Vagina (tissue), 2 donors: ENCODE results near the gene KMT2C.

ENCODE experiments used
- POLR2A ChIP-seq, 2 donors: fragments of 450-650 bp; IDR thresholded peaks; one replicate each; pipeline ENCODE4 v1.6.1; 2017; ENCODE audit warnings: antibody characterized with exemption in 2 of 2, mild to moderate bottlenecking in 2 of 2, moderate library complexity in 2 of 2
- POLR2AphosphoS5 ChIP-seq, 2 donors: sonication (generic); formaldehyde crosslinking; IDR thresholded peaks; one replicate each; pipeline ENCODE4 v1.9.0; 2017; ENCODE audit warnings: antibody characterized with exemption in 2 of 2, mild to moderate bottlenecking in 2 of 2, low read depth in 1 of 2; ENCODE audit not compliant: insufficient read depth in 1 of 2
- TF ChIP-seq, protein P1 (sequence below), 3 experiments: fragments of 450-650 bp in 2 of 3; fragments of 200-600 bp in 1 of 3; sonication (generic) in 1 of 3; IDR thresholded peaks; one replicate each; pipeline ENCODE4 v1.5.1; 2017 to 2019; ENCODE audit warnings: antibody characterized with exemption in 3 of 3, mild to moderate bottlenecking in 2 of 3, moderate library complexity in 2 of 3

DNA sequence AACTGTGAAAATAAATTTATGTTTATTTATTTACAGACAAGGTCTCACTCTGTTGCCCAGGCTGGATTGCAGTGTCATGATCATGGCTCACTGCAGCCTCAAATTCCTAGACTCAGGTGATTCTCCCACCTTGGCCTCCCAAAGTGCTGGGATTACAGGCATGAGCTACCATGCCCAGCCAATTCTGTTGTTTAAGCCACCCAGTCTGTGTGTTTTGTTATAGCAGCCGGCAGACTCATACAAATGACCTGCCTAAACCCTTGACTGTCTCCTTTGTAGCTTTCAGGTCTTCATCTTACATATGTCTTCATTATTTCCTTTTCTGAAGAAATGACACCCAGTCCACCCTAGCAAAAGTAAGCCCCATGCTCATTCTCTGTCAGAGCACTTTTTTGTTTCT, 43.8 kb upstream of the KMT2C start:
- TF ChIP-seq POLR2AphosphoS5 (IDR thresholded peaks at IDR 0.05; ENCODE audit: insufficient read depth in 1 of 2, low read depth in 1 of 2) (no peak), POLR2A (IDR thresholded peaks at IDR 0.05) (no peak)
- TF ChIP-seq, protein P1, sequence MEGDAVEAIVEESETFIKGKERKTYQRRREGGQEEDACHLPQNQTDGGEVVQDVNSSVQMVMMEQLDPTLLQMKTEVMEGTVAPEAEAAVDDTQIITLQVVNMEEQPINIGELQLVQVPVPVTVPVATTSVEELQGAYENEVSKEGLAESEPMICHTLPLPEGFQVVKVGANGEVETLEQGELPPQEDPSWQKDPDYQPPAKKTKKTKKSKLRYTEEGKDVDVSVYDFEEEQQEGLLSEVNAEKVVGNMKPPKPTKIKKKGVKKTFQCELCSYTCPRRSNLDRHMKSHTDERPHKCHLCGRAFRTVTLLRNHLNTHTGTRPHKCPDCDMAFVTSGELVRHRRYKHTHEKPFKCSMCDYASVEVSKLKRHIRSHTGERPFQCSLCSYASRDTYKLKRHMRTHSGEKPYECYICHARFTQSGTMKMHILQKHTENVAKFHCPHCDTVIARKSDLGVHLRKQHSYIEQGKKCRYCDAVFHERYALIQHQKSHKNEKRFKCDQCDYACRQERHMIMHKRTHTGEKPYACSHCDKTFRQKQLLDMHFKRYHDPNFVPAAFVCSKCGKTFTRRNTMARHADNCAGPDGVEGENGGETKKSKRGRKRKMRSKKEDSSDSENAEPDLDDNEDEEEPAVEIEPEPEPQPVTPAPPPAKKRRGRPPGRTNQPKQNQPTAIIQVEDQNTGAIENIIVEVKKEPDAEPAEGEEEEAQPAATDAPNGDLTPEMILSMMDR (IDR thresholded peaks at IDR 0.05): no peak
